NCI-H526 treated with DMSO at 0.1 percent for 48 hours (cell line): Measurements from ENCODE around the gene CEBPE.

ENCODE experiments used
- DNase-seq: peaks from one replicate; lab custom pipeline; 2025; lab: John Stamatoyannopoulos, UW

The CEBPE gene

GRCh38 chr14:23076785-23077408 lies 42.2 kb downstream of the CEBPE start:
- DNase-seq, result no peak

GRCh38 chr14:23074906-23075305 lies 44.1 kb downstream of the CEBPE start:
- DNase-seq, result no peak

- DNase-seq, result no peak
Measured at GRCh38 chr14:23071921-23072539, 47.0 kb downstream of the CEBPE start.

GRCh38 chr14:23071244-23071920 lies 47.7 kb downstream of the CEBPE start:
- no peak for DNase-seq

GRCh38 chr14:23070262-23071129 lies 48.6 kb downstream of the CEBPE start:
- DNase-seq, result no peak

- DNase-seq, result no peak
Measured at GRCh38 chr14:23069413-23069806, 49.6 kb downstream of the CEBPE start.

GRCh38 chr14:23068789-23069412 lies 50.2 kb downstream of the CEBPE start:
- no peak for DNase-seq

GRCh38 chr14:23067847-23068788 lies 50.9 kb downstream of the CEBPE start:
- DNase-seq, result no peak
